ENCODE data around the gene BIRC2. TPM values are rescaled to one million over a fixed set of nuclear protein-coding genes. Genes with fewer than 3 reads are reported as not detected.

The BIRC2 gene
- total RNA-seq, 1 experiment from 2014 or later = 32.6 TPM

DNA sequence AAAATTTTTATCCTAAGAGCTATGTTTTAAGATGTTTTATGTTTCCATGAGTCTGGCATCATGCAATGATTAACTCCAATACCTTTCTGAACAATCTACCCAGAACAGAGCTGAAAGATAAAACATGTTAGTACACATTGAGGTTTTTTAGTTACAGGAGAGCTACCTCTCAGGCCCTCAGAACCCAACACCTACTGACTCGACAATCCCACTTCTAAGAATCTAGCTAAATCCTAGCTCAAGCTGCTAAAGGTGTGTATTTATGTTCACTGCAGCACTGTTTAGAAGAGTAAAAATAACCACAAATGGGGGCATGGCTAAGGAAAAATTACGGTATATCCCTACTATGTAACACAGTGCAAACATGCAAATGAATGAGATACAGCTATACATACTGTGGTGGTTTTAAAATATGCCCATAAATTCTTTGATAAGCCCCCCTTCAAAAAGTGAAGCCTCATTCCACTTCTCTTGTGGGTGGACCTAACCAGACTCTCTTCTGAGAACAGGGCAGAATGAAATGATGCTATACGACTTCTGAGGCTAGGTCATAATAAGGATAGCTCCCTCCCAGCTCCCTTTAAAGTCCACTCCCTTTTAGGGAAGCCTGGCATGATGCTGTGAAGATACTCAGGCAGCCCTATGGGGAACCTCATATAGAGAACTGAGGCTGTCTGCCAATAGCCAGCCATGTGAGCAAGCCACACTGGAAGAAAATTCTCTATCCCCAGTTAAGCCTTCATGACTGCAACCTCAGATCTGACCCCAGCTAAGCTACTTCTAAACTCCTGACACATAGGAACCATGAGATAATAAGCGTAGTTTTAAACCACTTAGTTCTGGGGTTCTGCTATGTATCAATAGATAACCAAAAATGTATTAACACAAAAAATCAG lies 76.1 kb downstream of the BIRC2 start:
- ATAC-seq = no peak
- Histone ChIP-seq H3K27ac (ENCODE audit: low read depth, low read length) (no peak overlapping the region), H3K4me2 (ENCODE audit: low read length) (no peak overlapping the region), H3K9me3 (ENCODE audit: control insufficient read depth in 1 of 2, insufficient read depth in 1 of 2, low read depth in 1 of 2, low read length in 2 of 2) (0 out of 4 replicates have a peak, but pooled peaks cover 0 to 4% of the 10 kb centered on the region in 2 experiments), H3K79me2 (ENCODE audit: insufficient read depth, low read length) (peaks cover 98% of the 10 kb centered on the region), H3K4me3 (replicated peaks in 1 of 2; ENCODE audit: low read depth in 1 of 2, low read length in 2 of 2) (no peak overlapping the region), H3K27me3 (ENCODE audit: insufficient read depth, low read length) (no peaks in the 10 kb centered on the region), H3K4me1 (ENCODE audit: control insufficient read depth in 1 of 2, insufficient read depth in 2 of 2, low read length in 2 of 2) (no peaks in the 10 kb centered on the region), H3K36me3 (ENCODE audit: control insufficient read depth in 1 of 2, insufficient read depth in 2 of 2, low read length in 2 of 2) (no peaks in the 10 kb centered on the region), H3K9ac (ENCODE audit: low read length) (no peak overlapping the region), H4K20me1 (ENCODE audit: insufficient read depth) (no peaks in the 10 kb centered on the region), H3K9me2 (ENCODE audit: insufficient read depth) (no peaks in the 10 kb centered on the region), H2AFZ (ENCODE audit: low read depth, low read length, poor library complexity, severe bottlenecking) (no peak overlapping the region)
- CTCF ChIA-PET = interaction anchor here (0.9 to 1.3 kb wide), 2 partner anchors 32 to 135 kb away, joined by 3 to 5 read pairs; no protein-coding TSS in a partner anchor
- RAD21 ChIA-PET (ENCODE audit: low non-redundant PET in 1 of 2, low total read pairs in 2 of 2, uncharacterized antibody in 2 of 2, unreplicated experiment in 2 of 2) = no interaction called here
- POLR2A ChIA-PET = no interaction called here
- no TSS peak for BruUV-seq (replicated peaks)
- TF ChIP-seq FOSL1 (IDR thresholded peaks at IDR 0.05; ENCODE audit: low read depth) = no peak
- TF ChIP-seq SRF (IDR thresholded peaks at IDR 0.05; ENCODE audit: low read depth) = no peak
- no peak for DNase-seq (ENCODE audit: low read depth, low spot score)
- intact Hi-C loops (cut with micrococcal nuclease) = no loop called here

GRCh38 chr11:102423936-102424335 lies 76.9 kb downstream of the BIRC2 start:
- no peak overlapping the region for H3K4me3 ChIP-seq (replicated peaks in 1 of 2; ENCODE audit: low read depth in 1 of 2, low read length in 2 of 2)
- ATAC-seq = no peak
- H3K27me3 ChIP-seq (ENCODE audit: insufficient read depth, low read length) = no peaks in the 10 kb centered on the region
- no peak for DNase-seq (ENCODE audit: low read depth, low spot score)
- H3K36me3 ChIP-seq (ENCODE audit: control insufficient read depth in 1 of 2, insufficient read depth in 2 of 2, low read length in 2 of 2) = no peaks in the 10 kb centered on the region
- ChIA-PET CTCF (no interaction called here), POLR2A (no interaction called here), RAD21 (ENCODE audit: low non-redundant PET in 1 of 2, low total read pairs in 2 of 2, uncharacterized antibody in 2 of 2, unreplicated experiment in 2 of 2) (no interaction called here)
- BruUV-seq (replicated peaks) = no TSS peak
- H3K9me2 ChIP-seq (ENCODE audit: insufficient read depth) = no peaks in the 10 kb centered on the region
- H3K4me1 ChIP-seq (ENCODE audit: control insufficient read depth in 1 of 2, insufficient read depth in 2 of 2, low read length in 2 of 2) = no peaks in the 10 kb centered on the region
- no peak overlapping the region for H2AFZ ChIP-seq (ENCODE audit: low read depth, low read length, poor library complexity, severe bottlenecking)
- intact Hi-C loops (cut with micrococcal nuclease) = no loop called here
- peaks cover 2% of the 10 kb centered on the region; the same call in 1 of the 2 replicates for H4K20me1 ChIP-seq (ENCODE audit: insufficient read depth)
- no peaks in the 10 kb centered on the region for H3K9me3 ChIP-seq (ENCODE audit: control insufficient read depth in 1 of 2, insufficient read depth in 1 of 2, low read depth in 1 of 2, low read length in 2 of 2)
- no peak overlapping the region for H3K9ac ChIP-seq (ENCODE audit: low read length)
- H3K4me2 ChIP-seq (ENCODE audit: low read length) = no peak overlapping the region
- H3K27ac ChIP-seq (ENCODE audit: low read depth, low read length) = no peak overlapping the region
- peaks cover 97% of the 10 kb centered on the region for H3K79me2 ChIP-seq (ENCODE audit: insufficient read depth, low read length)
- TF ChIP-seq RAD21 (IDR thresholded peaks at IDR 0.05; ENCODE audit: low read depth) (no peak), SP1 (IDR thresholded peaks at IDR 0.05; ENCODE audit: low read depth) (no peak), ATF3 (IDR thresholded peaks at IDR 0.05) (no peak), ZFX (IDR thresholded peaks at IDR 0.05) (no peak), JUND (IDR thresholded peaks at IDR 0.05) (no peak), ZNF274 (IDR thresholded peaks at IDR 0.05; ENCODE audit: low read depth, low read length) (no peak), EZH2 (IDR thresholded peaks at IDR 0.05) (no peak), EGR1 (IDR thresholded peaks at IDR 0.05; ENCODE audit: low read depth) (no peak)
- TF ChIP-seq, protein P1, sequence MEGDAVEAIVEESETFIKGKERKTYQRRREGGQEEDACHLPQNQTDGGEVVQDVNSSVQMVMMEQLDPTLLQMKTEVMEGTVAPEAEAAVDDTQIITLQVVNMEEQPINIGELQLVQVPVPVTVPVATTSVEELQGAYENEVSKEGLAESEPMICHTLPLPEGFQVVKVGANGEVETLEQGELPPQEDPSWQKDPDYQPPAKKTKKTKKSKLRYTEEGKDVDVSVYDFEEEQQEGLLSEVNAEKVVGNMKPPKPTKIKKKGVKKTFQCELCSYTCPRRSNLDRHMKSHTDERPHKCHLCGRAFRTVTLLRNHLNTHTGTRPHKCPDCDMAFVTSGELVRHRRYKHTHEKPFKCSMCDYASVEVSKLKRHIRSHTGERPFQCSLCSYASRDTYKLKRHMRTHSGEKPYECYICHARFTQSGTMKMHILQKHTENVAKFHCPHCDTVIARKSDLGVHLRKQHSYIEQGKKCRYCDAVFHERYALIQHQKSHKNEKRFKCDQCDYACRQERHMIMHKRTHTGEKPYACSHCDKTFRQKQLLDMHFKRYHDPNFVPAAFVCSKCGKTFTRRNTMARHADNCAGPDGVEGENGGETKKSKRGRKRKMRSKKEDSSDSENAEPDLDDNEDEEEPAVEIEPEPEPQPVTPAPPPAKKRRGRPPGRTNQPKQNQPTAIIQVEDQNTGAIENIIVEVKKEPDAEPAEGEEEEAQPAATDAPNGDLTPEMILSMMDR (IDR thresholded peaks at IDR 0.05 in 2 of 3, conservative IDR thresholded peaks at IDR 0.05 in 1 of 3; ENCODE audit: borderline replicate concordance in 1 of 3, insufficient read depth in 1 of 3, low read depth in 2 of 3, low read length in 2 of 3) = no peak
- TF ChIP-seq, protein P2, sequence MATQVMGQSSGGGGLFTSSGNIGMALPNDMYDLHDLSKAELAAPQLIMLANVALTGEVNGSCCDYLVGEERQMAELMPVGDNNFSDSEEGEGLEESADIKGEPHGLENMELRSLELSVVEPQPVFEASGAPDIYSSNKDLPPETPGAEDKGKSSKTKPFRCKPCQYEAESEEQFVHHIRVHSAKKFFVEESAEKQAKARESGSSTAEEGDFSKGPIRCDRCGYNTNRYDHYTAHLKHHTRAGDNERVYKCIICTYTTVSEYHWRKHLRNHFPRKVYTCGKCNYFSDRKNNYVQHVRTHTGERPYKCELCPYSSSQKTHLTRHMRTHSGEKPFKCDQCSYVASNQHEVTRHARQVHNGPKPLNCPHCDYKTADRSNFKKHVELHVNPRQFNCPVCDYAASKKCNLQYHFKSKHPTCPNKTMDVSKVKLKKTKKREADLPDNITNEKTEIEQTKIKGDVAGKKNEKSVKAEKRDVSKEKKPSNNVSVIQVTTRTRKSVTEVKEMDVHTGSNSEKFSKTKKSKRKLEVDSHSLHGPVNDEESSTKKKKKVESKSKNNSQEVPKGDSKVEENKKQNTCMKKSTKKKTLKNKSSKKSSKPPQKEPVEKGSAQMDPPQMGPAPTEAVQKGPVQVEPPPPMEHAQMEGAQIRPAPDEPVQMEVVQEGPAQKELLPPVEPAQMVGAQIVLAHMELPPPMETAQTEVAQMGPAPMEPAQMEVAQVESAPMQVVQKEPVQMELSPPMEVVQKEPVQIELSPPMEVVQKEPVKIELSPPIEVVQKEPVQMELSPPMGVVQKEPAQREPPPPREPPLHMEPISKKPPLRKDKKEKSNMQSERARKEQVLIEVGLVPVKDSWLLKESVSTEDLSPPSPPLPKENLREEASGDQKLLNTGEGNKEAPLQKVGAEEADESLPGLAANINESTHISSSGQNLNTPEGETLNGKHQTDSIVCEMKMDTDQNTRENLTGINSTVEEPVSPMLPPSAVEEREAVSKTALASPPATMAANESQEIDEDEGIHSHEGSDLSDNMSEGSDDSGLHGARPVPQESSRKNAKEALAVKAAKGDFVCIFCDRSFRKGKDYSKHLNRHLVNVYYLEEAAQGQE (IDR thresholded peaks at IDR 0.05; ENCODE audit: low read depth) = no peak

All from HCT116 (cell line).